NCI-H82 treated with DMSO at 0.1 percent for 48 hours (cell line): Measurements from ENCODE around the gene SLC5A4.

Experiments
- DNase-seq: peaks from one replicate; lab custom pipeline; 2025; ENCODE audit not compliant: unreplicated experiment; lab: John Stamatoyannopoulos, UW

Gene SLC5A4

DNA sequence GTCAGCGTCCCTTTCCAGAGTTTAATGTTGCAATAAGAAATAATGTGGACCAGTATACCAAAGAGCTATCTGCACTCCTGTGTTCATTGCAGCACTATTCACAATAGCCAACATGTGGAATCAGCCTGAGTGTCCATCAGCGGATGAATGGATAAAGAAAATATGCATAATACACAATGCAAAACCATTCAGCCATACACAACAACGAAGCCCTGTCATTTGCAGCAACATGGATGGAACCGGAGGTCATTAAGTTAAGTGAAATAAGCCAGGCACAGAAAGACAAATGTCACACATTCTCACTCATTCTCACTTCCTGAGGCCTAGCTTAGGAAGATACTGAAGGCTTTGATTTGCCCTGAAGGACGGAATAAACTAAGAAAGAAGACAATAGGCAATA lies 22.1 kb downstream of the SLC5A4 start:
- no peak for DNase-seq

DNA sequence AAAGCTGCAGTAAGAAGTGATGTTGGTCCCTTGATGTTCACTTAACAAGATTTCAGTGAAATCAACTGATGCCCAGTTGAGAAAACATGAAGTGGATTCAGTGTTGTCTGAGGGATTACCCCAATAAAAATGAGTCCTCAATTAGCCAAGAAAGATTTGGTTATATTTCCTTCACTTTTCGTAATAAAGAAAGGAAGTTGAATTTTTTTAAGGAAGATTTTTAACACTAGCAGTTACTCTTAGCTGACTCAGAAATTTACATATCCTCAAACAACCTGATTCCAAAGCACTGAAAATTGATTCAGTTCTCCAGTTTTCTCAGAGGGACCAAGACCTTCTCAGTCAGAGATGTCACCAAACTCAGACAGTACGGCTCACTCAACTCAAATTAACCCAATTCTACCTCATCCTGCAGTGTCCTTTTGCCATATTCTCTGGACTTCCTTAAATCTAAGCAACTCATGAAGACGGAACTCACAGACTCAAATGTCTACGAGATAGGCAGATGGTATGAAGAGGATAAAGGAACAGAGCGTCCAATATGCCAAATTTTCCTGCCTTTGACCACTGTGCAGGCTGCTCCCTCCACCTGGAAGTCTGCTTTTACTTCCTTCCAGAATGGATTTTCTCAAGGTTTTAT lies 22.8 kb downstream of the SLC5A4 start:
- no peak for DNase-seq

- no peak for DNase-seq
These were observed 28.6 kb downstream of the SLC5A4 start for GRCh38 chr22:32226326-32227104.

DNA sequence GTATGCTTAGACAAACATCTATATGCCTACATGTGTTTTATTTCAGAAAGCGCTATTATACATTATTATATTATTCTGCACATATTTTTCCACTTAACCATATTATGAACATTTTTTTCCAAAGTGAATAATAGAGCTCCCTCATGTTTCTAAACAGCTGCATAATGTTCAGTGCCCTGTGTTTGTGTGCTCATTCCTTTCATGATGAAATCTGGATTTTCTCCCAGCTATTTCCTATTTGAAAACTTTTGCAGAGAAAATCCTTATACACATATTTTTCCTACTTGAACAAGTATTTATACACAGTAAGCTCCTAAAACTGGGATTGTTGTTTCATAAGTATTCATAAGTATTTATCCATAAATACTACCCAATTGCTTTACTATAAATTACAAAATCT lies 32.2 kb downstream of the SLC5A4 start:
- DNase-seq: no peak

GRCh38 chr22:32219026-32219425 lies 36.1 kb downstream of the SLC5A4 start:
- no peak for DNase-seq

DNA sequence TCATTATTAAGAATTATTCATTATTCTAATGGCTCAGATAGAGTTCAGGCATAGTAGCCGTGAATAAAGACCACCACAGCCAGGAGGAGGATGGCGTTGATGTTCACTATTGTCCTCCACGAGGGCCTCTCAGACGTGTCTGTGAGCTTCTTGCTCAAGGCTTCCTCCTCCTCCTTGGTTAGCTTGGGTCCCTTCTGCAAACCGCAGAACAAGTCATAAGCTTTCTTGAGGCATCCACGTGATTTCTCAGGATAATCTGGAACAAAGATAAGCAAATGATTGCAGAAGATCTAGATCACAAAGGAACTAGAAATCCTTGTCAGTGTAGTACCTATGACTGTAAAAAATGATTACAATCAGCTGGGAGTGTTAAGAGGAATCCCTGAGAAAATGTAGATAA lies 36.7 kb downstream of the SLC5A4 start:
- no peak for DNase-seq

- no peak for DNase-seq
These were observed 37.7 kb downstream of the SLC5A4 start for GRCh38 chr22:32217465-32217864.

- DNase-seq: no peak
These were observed 38.2 kb downstream of the SLC5A4 start for GRCh38 chr22:32216911-32217310.

GRCh38 chr22:32211011-32211410 lies 44.1 kb downstream of the SLC5A4 start:
- DNase-seq: no peak

DNA sequence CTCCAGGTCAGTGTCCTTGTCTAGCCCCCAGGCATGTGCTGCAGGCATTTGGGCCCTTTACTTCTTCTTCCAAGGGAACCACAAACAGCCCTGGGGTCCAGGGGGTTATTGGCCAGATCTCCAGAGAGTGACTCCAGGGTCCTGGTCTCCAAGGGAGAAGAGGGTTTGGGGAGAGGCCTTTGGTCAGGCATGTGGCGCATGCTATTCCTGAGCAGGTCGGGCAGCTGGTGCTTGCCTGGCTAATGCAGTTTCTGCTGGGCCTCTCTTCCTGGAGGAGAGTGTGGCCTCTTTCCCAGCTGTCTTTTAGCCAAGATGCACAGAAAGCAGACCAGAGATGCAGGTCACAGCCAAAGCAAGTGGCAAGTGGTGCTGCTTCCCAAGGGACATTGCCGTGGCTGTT lies 46.5 kb downstream of the SLC5A4 start:
- no peak for DNase-seq

- DNase-seq: no peak
These were observed 47.1 kb downstream of the SLC5A4 start for GRCh38 chr22:32207971-32208480.

- no peak for DNase-seq
These were observed 48.1 kb downstream of the SLC5A4 start for GRCh38 chr22:32206774-32207758.

GRCh38 chr22:32205974-32206773 lies 49.0 kb downstream of the SLC5A4 start:
- no peak for DNase-seq

GRCh38 chr22:32204856-32205722 lies 50.1 kb downstream of the SLC5A4 start, which contains the start of gene RFPL2:
TSS of gene RFPL2 (minus strand) at chr22:32205073. CDS start at chr22:32202451, 2,622 bp downstream.
- no peak for DNase-seq

- no peak for DNase-seq
These were observed 50.9 kb downstream of the SLC5A4 start for GRCh38 chr22:32204040-32204855.

DNA sequence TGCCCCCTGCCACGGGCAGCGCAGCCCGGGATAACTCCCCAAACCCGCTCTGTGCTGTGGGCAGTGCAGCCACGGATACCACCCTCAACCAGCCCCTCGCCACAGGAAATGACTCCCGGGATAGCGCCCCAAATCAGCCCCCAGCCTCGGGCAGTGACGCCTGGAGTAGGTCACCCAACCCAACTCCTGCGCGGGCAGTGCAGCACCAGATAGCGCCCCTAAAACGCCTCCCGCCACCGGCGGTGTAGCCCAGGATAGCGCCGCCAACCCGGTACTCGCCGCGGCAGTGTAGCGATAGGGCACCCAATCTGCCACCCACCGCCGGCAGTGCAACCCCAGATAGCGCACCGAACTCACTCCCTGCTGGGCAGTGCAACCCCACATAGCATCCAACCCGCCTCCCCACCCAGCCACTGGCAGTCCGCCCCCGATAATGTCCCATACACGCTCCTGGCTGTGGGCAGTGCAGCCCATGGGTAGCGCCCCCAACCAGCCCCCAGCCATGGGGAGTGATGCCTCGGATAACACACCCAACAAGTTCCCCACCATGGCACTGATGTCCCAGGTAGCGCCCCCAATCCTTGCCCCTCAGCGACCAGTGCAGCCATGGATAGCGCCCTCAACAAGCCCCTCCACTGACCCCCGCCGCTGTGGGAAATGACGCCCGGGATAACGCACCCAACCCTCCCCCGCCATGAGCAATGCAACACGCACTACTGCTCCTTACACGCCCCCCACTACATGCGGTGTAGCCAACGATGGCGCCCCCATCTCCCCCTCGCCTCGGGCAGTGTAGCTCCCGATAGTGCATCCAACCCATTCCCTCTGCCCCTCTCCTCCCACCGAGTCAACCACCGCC lies 51.7 kb downstream of the SLC5A4 start:
- DNase-seq: no peak

DNA sequence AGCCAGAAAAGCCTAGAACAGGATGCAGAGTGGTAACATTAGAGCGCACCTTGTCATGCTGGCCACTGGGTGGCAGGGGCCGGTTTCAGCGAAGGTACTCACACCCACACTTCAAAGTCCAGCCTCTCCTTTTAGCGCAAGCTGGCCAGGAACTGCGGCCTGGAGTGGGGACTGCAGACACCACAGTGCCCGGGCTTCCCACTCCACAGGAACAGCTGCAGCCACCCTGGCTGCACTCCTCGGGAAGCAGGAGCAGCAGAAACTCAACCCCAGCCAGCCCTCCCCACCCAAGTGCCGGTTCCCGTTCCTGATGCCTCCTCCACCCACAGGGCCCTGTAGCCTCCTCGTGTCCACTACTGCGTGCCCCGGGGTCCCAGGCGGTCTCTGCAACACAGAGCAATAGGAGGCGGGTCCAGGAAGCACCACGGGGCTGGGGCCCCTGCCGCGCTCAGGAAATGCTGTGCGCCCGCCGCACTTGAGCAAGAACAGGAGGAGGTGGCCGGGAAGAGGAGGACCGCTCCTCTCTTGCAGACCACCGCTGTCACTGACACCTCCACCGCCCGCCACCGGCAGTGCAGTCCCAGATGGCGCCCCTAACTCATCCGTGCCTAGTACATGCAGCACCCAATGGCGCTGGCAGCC lies 52.5 kb downstream of the SLC5A4 start:
- no peak for DNase-seq
